Thymus (tissue), 11 donors: ENCODE results near the gene UXS1. TPM values are rescaled to one million over a fixed set of nuclear protein-coding genes. Genes with fewer than 3 reads are reported as not detected.

Source experiments
- DNase-seq, 9 donors: peaks; one replicate each; pipeline ENCODE4 v3.0.0-alpha.2; 2013; ENCODE audit warnings: low spot score in 9 of 9, low read depth in 6 of 9, missing footprints in 1 of 9
- H3K27ac ChIP-seq, 2 donors: one replicate each; pipeline ENCODE4 v1.5.1; 2013; ENCODE audit warnings: control low read depth in 1 of 2, low read depth in 1 of 2, low read length in 1 of 2, mild to moderate bottlenecking in 1 of 2, moderate library complexity in 1 of 2
- H3K27me3 ChIP-seq, 2 donors: one replicate each; pipeline ENCODE4 v1.5.1; 2013; ENCODE audit warnings: low read length in 1 of 2; ENCODE audit not compliant: control insufficient read depth in 2 of 2, insufficient read depth in 1 of 2
- H3K36me3 ChIP-seq, 2 donors: one replicate each; pipeline ENCODE4 v1.5.1; 2013; ENCODE audit warnings: low read length in 1 of 2, mild to moderate bottlenecking in 1 of 2, moderate library complexity in 1 of 2; ENCODE audit not compliant: control insufficient read depth in 2 of 2, insufficient read depth in 2 of 2
- H3K4me1 ChIP-seq, 2 donors: one replicate each; pipeline ENCODE4 v1.5.1; 2013; ENCODE audit warnings: low read length in 2 of 2; ENCODE audit not compliant: control insufficient read depth in 2 of 2, insufficient read depth in 2 of 2
- H3K4me3 ChIP-seq, 2 donors: one replicate each; pipeline ENCODE4 v1.5.1; 2013; ENCODE audit warnings: low read length in 2 of 2, control low read depth in 1 of 2, mild to moderate bottlenecking in 1 of 2
- H3K9me3 ChIP-seq, 2 donors: one replicate each; pipeline ENCODE4 v1.5.1; 2013; ENCODE audit warnings: low read length in 1 of 2, mild to moderate bottlenecking in 1 of 2; ENCODE audit not compliant: control insufficient read depth in 2 of 2, insufficient read depth in 1 of 2
- WGBS: extraction: QIAGEN DNeasy Blood & Tissue Kit; methylation state at CpG from one replicate; pipeline ENCODE4 v1.1.7; 2013; 5-methylcytosine and 5-hydroxymethylcytosine counted together
- polyA plus RNA-seq: library from polyadenylated mRNA; stranded (reverse); fragments of 200-250 nt; gene quantifications from one replicate; pipeline ENCODE4 v1.2.3, GENCODE V29; 2013
- total RNA-seq: library from RNA; stranded (reverse); fragments of 120-200 nt; gene quantifications from one replicate; pipeline ENCODE4 v1.2.4, GENCODE V29; 2013
- donor health status: healthy.

The UXS1 gene
- total and polyA plus RNA-seq, 2 donors = 21.6 to 31.4 TPM

- no peak overlapping the region for H3K27ac ChIP-seq
- H3K4me3 ChIP-seq = no peak overlapping the region
- no peaks in the 10 kb centered on the region for H3K9me3 ChIP-seq
- H3K27me3 ChIP-seq = no peaks in the 10 kb centered on the region
- DNase-seq = no peak
- WGBS = 97% methylated on average over 3 of the region's 3 CpGs
- H3K36me3 ChIP-seq = peaks cover 28 to 40% of the 10 kb centered on the region in 2 donors
- no peaks in the 10 kb centered on the region for H3K4me1 ChIP-seq
Observed at GRCh38 chr2:106124106-106124756, 69.9 kb downstream of the UXS1 start.

GRCh38 chr2:106122157-106122556 is 71.9 kb downstream of the UXS1 start:
- DNase-seq = no peak
- WGBS = 98% methylated on average over 3 of the region's 3 CpGs
- Histone ChIP-seq H3K4me1 (no peaks in the 10 kb centered on the region), H3K27me3 (no peaks in the 10 kb centered on the region), H3K4me3 (no peak overlapping the region), H3K36me3 (peaks cover 20 to 31% of the 10 kb centered on the region in 2 donors), H3K27ac (no peak overlapping the region), H3K9me3 (no peaks in the 10 kb centered on the region)

GRCh38 chr2:106120432-106120831 is 73.7 kb downstream of the UXS1 start:
- H3K9me3 ChIP-seq = no peaks in the 10 kb centered on the region
- no peak for DNase-seq
- H3K4me1 ChIP-seq = no peaks in the 10 kb centered on the region
- no peak overlapping the region for H3K4me3 ChIP-seq
- no peak overlapping the region for H3K27ac ChIP-seq
- H3K27me3 ChIP-seq = no peaks in the 10 kb centered on the region
- peaks cover 20 to 27% of the 10 kb centered on the region in 2 donors for H3K36me3 ChIP-seq
- WGBS = 96% methylated on average over 6 of the region's 6 CpGs

GRCh38 chr2:106119074-106119473 is 75.0 kb downstream of the UXS1 start:
- Histone ChIP-seq H3K36me3 (peaks cover 14 to 22% of the 10 kb centered on the region in 2 donors), H3K4me3 (no peak overlapping the region), H3K9me3 (no peaks in the 10 kb centered on the region), H3K4me1 (no peaks in the 10 kb centered on the region), H3K27me3 (no peaks in the 10 kb centered on the region), H3K27ac (no peak overlapping the region)
- WGBS = 97% methylated on average over 6 of the region's 6 CpGs
- DNase-seq = no peak

- DNase-seq = no peak
- no peaks in the 10 kb centered on the region for H3K27me3 ChIP-seq
- WGBS = 97% methylated on average over 9 of the region's 9 CpGs
- H3K36me3 ChIP-seq = peaks cover 14 to 22% of the 10 kb centered on the region in 2 donors
- H3K9me3 ChIP-seq = no peaks in the 10 kb centered on the region
- H3K27ac ChIP-seq = no peak overlapping the region
- no peak overlapping the region for H3K4me3 ChIP-seq
- no peaks in the 10 kb centered on the region for H3K4me1 ChIP-seq
Observed at GRCh38 chr2:106117882-106118684, 76.0 kb downstream of the UXS1 start.

GRCh38 chr2:106117347-106117746 is 76.8 kb downstream of the UXS1 start:
- no peaks in the 10 kb centered on the region for H3K4me1 ChIP-seq
- H3K27me3 ChIP-seq = no peaks in the 10 kb centered on the region
- H3K27ac ChIP-seq = no peak overlapping the region
- no peak for DNase-seq
- WGBS = 97% methylated on average over 5 of the region's 5 CpGs
- H3K9me3 ChIP-seq = no peaks in the 10 kb centered on the region
- H3K36me3 ChIP-seq = peaks cover 14 to 27% of the 10 kb centered on the region in 2 donors
- H3K4me3 ChIP-seq = no peak overlapping the region

DNA sequence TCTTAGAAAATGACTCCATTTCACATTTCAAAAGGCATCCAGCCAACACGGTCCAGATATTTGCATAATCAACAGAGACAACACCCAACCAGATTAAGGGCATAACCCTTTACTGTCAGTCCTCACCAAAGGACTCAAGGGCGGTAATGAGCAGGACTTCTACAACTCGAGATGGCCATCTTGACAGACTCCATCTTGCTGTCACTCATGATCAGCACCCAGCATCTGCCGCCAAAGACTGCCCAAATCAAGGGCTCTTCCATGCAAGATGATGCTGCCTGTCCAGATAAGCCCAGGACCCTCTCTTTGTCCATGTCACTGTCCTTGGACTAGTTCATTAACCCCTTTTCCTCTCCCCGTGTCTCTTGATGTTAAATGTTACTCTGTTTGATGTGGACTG is 77.9 kb downstream of the UXS1 start:
- Histone ChIP-seq H3K36me3 (peaks cover 20 to 27% of the 10 kb centered on the region in 2 donors), H3K27me3 (no peaks in the 10 kb centered on the region), H3K27ac (no peak overlapping the region), H3K4me3 (no peak overlapping the region), H3K9me3 (no peaks in the 10 kb centered on the region), H3K4me1 (no peaks in the 10 kb centered on the region)
- 97% methylated on average over 5 of the region's 5 CpGs for WGBS
- no peak for DNase-seq

DNA sequence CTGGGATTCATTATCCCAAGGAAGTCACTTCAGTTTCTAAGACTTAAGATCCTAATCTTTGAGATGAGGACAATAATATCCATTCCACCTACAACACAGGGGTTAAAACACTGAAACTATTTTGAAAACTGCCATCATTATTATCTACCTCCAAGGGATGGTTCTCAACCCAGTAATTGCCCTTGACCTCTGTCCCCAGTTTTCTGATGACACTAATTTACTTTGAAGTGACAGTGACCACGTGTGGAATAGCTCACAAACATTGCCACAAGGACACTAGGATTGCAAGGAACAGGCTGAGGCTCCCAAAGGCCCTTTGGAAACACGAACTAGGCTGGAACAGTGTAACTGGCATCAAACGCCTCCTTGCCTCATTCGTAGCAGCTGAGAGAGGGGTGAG is 78.4 kb downstream of the UXS1 start:
- 97% methylated on average over 4 of the region's 4 CpGs for WGBS

DNA sequence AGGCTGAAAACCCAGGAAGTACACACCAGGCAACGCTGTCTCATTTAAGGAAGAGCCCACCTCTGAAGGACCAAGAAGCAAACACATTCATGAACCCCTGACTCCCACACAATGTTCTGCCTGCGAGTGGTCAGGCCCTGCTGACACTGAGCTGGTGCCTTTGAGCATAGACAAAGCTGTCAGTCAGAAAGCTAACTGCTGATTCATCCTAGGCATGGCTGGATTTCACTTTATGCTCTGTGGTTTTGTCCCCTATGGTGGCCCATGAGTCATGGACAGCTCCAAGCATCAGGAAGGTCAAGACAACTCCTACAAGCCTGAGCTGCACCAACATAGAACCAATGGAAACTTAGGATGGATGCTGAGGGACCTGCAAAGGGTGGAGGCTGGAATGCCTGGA is 78.9 kb downstream of the UXS1 start:
- DNase-seq = no peak
- H3K9me3 ChIP-seq = no peaks in the 10 kb centered on the region
- 94% methylated on average over 2 of the region's 2 CpGs for WGBS
- peaks cover 22 to 30% of the 10 kb centered on the region in 2 donors for H3K36me3 ChIP-seq
- H3K27ac ChIP-seq = no peak overlapping the region
- no peaks in the 10 kb centered on the region for H3K4me1 ChIP-seq
- no peaks in the 10 kb centered on the region for H3K27me3 ChIP-seq
- H3K4me3 ChIP-seq = no peak overlapping the region

More for the DNA sequence above, 78.4 kb downstream of the UXS1 start:
- no peaks in the 10 kb centered on the region for H3K9me3 ChIP-seq
- no peak for DNase-seq
- H3K27ac ChIP-seq = no peak overlapping the region
- H3K27me3 ChIP-seq = no peaks in the 10 kb centered on the region
- peaks cover 22 to 29% of the 10 kb centered on the region in 2 donors for H3K36me3 ChIP-seq
- no peak overlapping the region for H3K4me3 ChIP-seq
- no peaks in the 10 kb centered on the region for H3K4me1 ChIP-seq
